ENCODE measurements around the gene SULT4A1.
"Not testable (repeated sequence)": the region's sequence is repeated elsewhere in the genome, so short reads cannot be mapped to it uniquely, and the experiment has no call there.

SULT4A1 gene

GRCh38 chr22:43878831-43879550 lies 16.7 kb upstream of the SULT4A1 start:
- in situ Hi-C loops (cut with MboI; ENCODE audit: low sequenced_read_pairs, unreplicated experiment): no loop called here
- no peak for TF ChIP-seq CTCF (IDR thresholded peaks at IDR 0.05; ENCODE audit: borderline replicate concordance, control extremely low read depth, extremely low read depth, insufficient read depth, missing control alignments)
- no peak for DNase-seq (ENCODE audit: low spot score)

DNA sequence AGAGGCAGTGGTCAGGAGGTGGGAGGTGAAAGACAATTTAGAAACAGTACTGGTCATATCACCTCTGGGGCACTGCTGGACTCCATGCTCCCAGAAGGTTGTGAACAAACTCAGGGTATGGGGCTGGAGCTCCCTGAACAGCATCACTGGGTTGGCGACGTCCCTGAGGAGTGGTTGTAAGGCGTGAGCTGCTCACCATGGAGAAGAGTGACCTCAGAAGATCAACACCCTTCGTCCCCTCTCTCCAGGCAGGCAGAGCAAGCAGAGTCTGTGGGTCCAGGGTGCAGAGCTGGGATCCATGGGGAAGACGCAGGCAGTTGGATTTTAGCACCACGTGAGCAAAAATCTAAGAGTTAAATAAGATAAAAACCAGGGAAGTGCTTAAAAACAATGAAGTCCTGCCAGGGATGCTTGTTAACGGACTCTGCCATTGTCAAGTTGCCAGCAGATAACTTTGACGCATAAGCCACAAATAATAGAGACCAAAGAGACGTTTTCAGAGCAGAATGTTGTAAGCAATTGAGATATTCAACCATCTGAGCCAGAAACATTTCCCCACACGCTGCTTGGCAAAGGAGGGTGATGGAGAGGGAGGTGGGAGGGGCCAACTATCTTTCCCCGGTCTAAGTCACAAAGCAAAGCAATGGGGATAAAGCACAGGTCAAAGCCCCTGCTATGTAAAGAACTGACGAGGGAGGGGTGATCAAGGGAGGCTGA lies 15.9 kb upstream of the SULT4A1 start:
- in situ Hi-C loops (cut with MboI; ENCODE audit: low sequenced_read_pairs, unreplicated experiment): no loop called here
- no peak for TF ChIP-seq CTCF (IDR thresholded peaks at IDR 0.05; ENCODE audit: borderline replicate concordance, control extremely low read depth, extremely low read depth, insufficient read depth, missing control alignments)
- DNase-seq (ENCODE audit: low spot score): no peak

DNA sequence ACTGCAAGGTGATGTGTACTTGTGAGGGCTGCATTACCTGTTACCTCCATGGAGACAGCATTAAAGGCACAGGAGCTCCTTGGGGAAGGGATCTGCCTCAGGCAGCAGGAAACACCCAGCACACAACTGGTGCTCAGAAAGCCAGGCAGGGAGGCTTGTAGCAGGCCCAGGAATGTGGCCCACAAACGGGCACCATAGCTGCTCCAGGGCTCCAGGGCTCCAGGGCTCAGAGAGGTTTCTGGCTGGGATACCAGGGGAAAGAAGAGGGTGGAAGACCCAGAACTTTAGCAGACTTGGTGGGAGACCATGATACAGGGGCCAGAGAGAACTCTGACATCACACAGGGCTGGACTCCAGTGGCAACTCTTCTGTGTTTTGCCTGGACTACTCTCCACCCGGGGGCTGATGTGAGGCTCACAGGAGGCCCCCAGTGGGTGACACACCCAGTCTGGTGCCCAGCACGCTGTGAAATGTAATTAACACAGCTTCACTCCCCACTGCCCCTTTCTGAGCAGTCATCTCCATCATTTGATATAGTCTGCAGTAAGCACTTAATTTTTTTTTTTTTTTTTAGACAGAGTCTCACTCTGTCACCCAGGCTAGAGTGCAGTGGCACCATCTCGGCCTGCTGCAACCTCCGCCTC lies 14.7 kb upstream of the SULT4A1 start:
- TF ChIP-seq CTCF (IDR thresholded peaks at IDR 0.05; ENCODE audit: borderline replicate concordance, control extremely low read depth, extremely low read depth, insufficient read depth, missing control alignments): no peak
- in situ Hi-C loops (cut with MboI; ENCODE audit: low sequenced_read_pairs, unreplicated experiment): no loop called here
- DNase-seq (ENCODE audit: low spot score): no peak

DNA sequence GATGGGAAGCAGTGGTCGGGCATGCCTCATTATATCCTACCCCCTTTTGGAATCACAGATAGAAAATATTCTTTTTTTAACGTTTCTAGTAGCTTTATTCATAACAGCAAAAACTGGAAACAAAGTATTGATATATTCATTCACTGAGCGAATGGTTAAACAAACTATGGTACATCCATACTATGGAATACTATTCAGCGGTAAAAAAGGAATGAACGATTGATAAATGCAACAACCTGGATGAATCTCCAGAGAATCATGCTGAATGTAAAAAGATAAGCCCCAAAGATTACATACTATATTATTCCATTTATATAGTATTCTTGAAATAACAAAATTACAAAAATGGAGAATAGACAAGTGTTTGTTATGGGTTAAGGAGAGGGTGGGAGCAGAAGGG lies 7.5 kb upstream of the SULT4A1 start:
- TF ChIP-seq CTCF (IDR thresholded peaks at IDR 0.05; ENCODE audit: borderline replicate concordance, control extremely low read depth, extremely low read depth, insufficient read depth, missing control alignments): no peak
- DNase-seq (ENCODE audit: low spot score): no peak
- in situ Hi-C loops (cut with MboI; ENCODE audit: low sequenced_read_pairs, unreplicated experiment): no loop called here

GRCh38 chr22:43869001-43869400 lies 6.7 kb upstream of the SULT4A1 start:
- in situ Hi-C loops (cut with MboI; ENCODE audit: low sequenced_read_pairs, unreplicated experiment); DNase-seq (ENCODE audit: low spot score): not testable (repeated sequence)

- TF ChIP-seq CTCF (IDR thresholded peaks at IDR 0.05; ENCODE audit: borderline replicate concordance, control extremely low read depth, extremely low read depth, insufficient read depth, missing control alignments): no peak
- in situ Hi-C loops (cut with MboI; ENCODE audit: low sequenced_read_pairs, unreplicated experiment): no loop called here
- DNase-seq (ENCODE audit: low spot score): no peak
Observed at GRCh38 chr22:43867839-43868635, 5.7 kb upstream of the SULT4A1 start.
